Body of pancreas (tissue), 4 donors: ENCODE results near the gene HAUS3.
"Not testable (repeated sequence)": the region's sequence is repeated elsewhere in the genome, so short reads cannot be mapped to it uniquely, and the experiment has no call there.

Source experiments
- CTCF ChIP-seq, 7 experiments: fragments of 450-650 bp in 4 of 7; fragments of 200-600 bp in 3 of 7; sonication (generic) in 3 of 7; IDR thresholded peaks; one replicate each; pipeline ENCODE4 v1.5.1; 2016 to 2019; ENCODE audit warnings: antibody characterized with exemption in 7 of 7
- POLR2A ChIP-seq, 3 donors: fragments of 450-650 bp; IDR thresholded peaks; one replicate each; pipeline ENCODE4 v1.6.1; 2016; ENCODE audit warnings: antibody characterized with exemption in 3 of 3, mild to moderate bottlenecking in 2 of 3

GRCh38 chr4:2275044-2275397, 33.1 kb upstream of the HAUS3 start:
- TF ChIP-seq CTCF, POLR2A (IDR thresholded peaks at IDR 0.05): not testable (repeated sequence)
